Medulla oblongata (tissue), 1 donor: Measurements from ENCODE around the gene SORCS1.
"Not testable (repeated sequence)": the region's sequence is repeated elsewhere in the genome, so short reads cannot be mapped to it uniquely, and the experiment has no call there.

ENCODE experiments used
- DNase-seq: peaks from one replicate; pipeline ENCODE4 v3.0.0-alpha.2; 2015; ENCODE audit errors: extremely low spot score

Gene SORCS1

DNA sequence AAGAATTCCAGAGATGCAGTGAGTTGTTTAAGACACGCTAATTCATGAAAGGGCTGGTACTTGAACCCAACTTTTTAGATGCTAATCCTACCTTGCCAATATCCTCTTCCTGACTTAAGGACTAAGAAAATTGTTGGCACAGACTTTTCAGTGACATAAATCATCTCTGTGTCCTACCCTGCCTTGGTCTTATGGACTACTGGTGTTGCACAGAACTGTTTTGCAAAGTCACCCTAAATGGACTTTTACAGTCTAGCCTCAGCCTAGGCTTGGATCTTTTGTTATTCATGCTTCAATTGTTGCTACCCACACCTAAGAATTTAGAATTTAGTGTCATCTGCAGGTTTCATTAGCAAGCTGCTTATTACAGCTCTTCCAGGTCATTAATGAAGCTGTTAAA lies 112.7 kb downstream of the SORCS1 start:
- DNase-seq: no peak

- DNase-seq: no peak
Measured at GRCh38 chr10:107043461-107043860, 121.0 kb downstream of the SORCS1 start.

GRCh38 chr10:107037192-107038122 lies 127.0 kb downstream of the SORCS1 start:
- no peak for DNase-seq

DNA sequence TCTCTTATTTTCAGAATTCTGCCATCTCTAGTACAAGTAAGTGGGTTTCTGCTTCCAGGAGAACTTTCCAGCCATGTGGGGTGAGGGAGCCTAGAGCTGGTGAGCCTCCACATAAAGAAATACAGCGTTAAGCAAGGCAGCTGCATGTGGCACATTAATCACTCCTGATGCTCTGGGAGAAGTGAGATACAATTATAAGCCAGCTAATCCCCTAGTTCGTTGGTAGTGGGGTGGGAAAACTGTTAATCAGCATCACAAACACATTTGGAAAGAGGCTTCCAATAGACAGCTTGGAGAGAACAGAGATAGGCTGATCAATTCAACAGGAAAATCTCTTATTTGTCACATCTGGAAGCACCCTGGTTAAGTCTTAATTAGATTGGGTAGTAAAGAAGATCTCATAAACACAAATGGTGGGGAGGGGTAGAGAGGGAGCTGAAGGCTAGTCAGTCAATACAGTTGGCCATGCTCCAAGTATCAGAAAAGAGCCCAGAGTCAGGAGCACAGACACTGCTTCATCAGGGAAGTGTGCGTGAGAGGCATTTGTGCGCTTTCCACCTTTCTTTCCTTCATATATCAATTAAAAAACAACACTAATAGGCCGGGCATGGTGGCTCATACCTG lies 130.6 kb downstream of the SORCS1 start:
- DNase-seq: no peak

DNA sequence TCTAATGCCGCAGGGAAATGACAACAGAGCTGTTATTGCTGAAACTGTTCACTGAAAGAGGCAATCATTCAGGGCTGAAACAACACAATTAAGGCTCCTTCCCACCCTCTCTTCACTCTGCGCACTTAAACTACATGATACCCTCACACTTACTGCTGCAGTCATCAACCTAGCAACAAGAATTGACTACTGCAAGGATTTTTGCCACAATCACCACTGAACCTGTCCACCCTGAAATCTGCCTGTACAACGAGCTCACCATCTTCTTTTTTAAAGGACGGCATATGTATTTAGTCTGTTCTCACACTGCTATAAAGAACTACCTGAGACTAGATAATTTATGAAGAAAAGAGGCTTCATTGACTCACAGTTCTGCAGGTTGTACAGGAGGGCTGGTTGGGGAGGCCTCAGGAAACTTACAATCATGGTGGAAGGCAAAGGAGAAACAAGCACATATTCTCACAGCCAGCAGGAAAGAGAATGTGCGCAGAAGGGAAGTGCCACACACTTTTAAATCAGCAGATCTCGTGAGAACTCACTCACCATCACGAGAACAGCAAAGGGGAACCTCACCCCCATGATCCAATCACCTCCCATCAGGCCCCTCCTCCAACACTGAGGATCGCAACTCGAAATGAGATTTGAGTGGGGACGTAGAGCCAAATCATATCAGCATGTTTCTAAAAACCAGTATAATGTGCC lies 131.7 kb downstream of the SORCS1 start:
- no peak for DNase-seq

- DNase-seq: no peak
Measured at GRCh38 chr10:107031931-107032699, 132.4 kb downstream of the SORCS1 start.

DNA sequence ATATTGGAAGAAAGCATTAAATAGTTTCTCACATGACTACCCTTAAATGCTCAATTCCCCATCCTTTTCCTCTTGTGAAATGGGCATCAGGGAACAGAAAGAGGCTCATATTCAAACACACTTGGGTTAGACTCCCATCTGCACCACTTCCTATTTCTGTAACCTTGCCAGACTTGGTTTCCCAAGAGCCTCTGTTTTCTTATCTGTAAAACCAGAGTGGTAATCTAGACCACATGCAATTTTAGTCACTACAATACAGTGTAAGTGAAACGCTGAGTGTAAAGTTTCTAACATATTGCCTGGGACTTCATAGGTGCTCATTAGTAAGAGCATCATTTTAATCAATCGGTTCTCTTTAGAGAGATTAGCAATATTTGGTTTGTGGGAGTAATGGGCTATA lies 136.3 kb downstream of the SORCS1 start:
- DNase-seq: no peak

DNA sequence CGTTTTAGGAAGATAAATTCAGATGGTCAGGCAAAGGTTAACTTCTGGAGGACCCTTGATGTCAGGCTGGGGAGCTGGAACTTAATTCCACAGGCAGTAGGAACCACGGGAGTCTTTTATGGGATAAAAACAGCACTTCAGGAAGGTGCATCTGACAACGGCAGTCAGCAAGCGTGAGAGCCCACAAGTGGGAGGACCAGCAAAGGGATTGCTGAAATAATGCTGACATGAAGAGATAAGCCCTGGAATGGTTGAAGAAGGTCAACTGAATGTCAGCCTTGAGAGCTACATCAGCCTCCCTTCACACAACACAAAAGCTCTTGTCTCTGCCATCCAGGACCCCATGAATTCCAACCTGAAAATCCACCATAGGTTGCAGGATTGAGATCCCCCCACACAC lies 138.8 kb downstream of the SORCS1 start:
- no peak for DNase-seq

DNA sequence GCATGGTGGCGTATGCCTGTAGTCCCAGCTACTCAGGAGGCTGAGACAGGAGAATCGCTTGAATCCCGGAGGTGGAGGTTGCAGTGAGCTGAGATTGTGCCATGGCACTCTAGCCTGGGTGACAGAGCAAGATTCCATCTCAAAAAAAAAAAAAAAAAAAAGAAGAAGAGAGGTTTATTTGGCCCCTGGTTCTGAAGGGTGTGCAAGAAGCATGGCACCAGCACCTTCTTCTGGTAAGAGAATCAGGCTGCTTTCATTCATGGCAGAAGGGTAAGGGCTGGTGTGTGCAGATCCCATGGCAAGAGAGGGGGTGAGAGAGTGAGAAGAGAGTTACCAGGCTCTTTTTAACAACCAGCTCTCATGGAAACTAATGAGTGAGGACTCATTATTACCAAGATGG lies 140.5 kb downstream of the SORCS1 start:
- not testable (repeated sequence) for DNase-seq

GRCh38 chr10:107022600-107023354 lies 141.7 kb downstream of the SORCS1 start:
- DNase-seq: no peak

GRCh38 chr10:107019154-107019553 lies 145.4 kb downstream of the SORCS1 start:
- DNase-seq: no peak

DNA sequence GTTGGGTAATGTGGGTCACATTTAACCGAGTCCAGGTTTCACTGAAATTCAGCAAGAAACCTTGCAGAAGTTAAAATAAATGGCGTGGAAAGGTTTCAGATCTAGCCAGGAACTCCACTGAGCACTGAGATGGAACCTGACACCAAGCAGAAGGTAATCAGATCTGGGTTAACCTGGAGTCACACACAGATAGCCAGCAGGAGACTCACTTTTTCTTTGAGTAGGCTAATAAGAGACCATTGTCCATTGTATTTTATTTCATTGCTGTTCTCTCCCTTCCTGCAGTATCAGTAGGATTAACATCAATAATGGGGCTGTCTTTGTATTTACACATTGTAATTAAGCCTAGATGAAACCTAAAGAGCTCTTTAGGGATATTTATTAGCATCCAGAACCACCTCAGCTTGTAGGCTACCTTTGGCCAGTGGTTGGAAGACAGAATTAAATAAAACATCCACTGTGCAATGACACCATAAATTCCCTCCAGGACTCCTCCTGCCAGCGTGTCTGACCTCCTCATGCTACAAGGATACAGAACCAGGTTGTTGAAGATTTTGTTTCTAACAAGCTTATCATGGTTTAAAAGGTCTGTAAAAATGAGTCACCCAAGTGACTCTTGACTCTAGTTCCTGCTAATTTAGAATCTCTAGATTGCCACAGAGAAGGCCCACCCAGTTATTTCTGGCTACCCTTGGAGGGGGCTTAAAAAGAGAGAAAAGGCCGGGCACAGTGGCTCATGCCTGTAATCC lies 151.1 kb downstream of the SORCS1 start:
- DNase-seq: no peak

DNA sequence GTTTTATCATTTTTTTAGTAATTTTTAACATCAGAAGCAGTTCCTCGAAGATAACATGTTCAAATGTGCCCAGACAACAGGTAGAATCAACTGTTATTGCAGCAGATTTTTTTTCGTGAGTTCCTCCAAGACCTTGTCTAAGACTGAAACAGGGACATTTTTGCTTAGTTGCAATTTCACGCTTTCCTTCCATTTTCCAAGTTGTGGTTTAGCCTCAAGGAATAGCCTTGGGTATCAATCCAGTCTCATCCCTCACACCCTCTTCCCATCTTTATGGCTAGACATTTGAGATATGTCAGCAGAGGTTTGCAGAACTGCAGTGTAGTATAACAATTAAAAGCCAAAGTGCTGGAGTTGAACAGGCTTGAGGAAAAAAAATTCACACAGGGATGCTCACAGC lies 152.5 kb downstream of the SORCS1 start:
- no peak for DNase-seq

DNA sequence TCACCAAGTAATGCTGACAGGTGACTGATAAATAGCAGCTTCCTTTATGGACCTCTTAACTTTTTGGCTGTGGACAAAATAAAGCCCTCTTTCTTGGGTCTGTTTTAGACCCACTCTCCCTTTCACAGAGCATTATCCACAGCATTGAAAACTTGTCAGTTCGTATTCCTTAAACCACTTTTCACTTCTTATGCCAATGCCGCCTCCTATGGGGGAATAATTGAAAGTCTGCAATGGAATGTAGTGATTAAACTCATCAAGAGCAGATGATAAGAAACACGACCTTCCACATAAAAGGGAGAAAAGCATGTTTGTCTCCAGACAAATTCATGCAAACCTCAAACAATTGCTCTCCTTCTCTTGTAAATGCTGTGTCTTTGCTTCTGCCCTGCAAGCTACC lies 153.4 kb downstream of the SORCS1 start:
- peak; percentile 24 for DNase-seq

- DNase-seq: no peak
Measured at GRCh38 chr10:107010531-107010930, 154.0 kb downstream of the SORCS1 start.

DNA sequence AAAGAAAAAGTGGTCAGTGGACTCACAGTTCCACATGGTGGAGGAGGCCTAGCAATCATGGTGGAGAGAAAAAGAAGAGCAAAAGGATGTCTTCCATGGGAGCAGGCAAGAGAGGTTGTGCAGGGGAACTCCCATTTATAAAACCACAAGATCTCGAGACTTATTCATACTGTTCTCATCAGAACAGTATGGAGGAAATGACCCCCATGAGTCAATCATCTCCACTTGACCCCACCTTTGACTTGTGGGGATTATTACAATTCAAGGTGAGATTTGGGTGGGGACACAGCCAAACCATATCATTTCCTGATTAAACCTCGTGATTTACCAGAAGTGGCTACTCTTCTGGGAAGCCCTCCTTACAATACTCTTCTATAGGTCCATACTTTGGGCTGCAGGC lies 160.1 kb downstream of the SORCS1 start:
- DNase-seq: no peak

- DNase-seq: no peak
Measured at GRCh38 chr10:107002068-107002467, 162.4 kb downstream of the SORCS1 start.

GRCh38 chr10:106999118-106999707 lies 165.3 kb downstream of the SORCS1 start:
- DNase-seq: no peak

GRCh38 chr10:106997721-106998120 lies 166.8 kb downstream of the SORCS1 start:
- DNase-seq: peak; percentile 88

DNA sequence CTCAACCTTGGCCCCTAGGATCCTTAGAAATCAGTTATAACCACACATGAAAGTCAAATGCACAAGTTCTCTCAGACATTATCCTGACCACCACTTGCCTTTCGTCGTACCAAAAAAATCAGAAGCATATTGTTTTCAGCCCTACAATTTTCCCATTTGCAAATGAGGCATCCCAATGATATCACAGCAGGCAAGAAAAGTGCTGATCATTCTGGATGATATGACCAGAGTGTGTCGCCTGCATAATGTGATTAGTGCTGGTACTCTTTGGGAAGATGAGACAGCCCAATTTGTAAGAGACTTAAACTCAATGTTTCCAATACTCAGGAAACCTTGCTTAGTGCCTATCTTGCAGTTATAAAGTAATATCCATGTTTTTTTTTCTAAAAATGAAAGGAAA lies 168.0 kb downstream of the SORCS1 start:
- DNase-seq: no peak
